ENCODE results near the gene CACNA1C.

- TF ChIP-seq CTCF (IDR thresholded peaks at IDR 0.05): no peak
- TF ChIP-seq POLR2AphosphoS5 (IDR thresholded peaks at IDR 0.05): no peak
- TF ChIP-seq POLR2A (IDR thresholded peaks at IDR 0.05): no peak
- no peak for TF ChIP-seq EP300 (IDR thresholded peaks at IDR 0.05)
These were observed 639.3 kb downstream of the CACNA1C start for GRCh38 chr12:2692080-2692479.

All from upper lobe of left lung (tissue), 4 donors.